IPS-11a (cell line): ENCODE measurements around the gene LACTB.

Experiments used
- H3K4me3 ChIP-seq: one replicate; pipeline ENCODE4 v1.5.1; 2013; ENCODE audit warnings: low read depth, low read length, control low read depth

Gene LACTB, protein sequence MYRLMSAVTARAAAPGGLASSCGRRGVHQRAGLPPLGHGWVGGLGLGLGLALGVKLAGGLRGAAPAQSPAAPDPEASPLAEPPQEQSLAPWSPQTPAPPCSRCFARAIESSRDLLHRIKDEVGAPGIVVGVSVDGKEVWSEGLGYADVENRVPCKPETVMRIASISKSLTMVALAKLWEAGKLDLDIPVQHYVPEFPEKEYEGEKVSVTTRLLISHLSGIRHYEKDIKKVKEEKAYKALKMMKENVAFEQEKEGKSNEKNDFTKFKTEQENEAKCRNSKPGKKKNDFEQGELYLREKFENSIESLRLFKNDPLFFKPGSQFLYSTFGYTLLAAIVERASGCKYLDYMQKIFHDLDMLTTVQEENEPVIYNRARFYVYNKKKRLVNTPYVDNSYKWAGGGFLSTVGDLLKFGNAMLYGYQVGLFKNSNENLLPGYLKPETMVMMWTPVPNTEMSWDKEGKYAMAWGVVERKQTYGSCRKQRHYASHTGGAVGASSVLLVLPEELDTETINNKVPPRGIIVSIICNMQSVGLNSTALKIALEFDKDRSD

DNA sequence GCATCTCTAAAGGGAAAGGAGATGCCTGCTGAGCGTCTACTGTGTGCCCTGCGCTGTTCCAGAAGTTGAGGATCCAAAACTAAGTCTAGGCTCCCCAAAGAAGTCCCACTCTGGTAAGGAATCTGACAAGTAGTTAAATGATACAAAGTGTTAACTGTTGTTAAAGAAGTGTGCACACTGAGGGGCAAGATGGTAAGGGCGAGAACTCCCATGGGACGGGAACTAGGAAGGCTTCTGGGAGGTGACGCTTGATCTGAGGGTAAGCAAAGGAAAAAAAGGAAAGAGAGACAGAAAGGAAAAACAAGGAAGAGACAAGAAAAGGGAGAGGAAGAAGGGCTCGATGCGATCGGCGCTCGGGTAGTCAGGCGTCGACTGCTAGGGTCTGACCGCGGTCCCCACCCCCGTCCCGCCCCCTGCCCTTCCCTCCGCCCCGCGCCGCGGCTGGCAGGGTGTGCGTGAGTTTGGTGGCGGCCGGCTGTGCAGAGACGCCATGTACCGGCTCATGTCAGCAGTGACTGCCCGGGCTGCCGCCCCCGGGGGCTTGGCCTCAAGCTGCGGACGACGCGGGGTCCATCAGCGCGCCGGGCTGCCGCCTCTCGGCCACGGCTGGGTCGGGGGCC is at the start of gene LACTB:
Gene LACTB (plus strand): TSS at position 480 of the 620 bp plus-strand sequence. CDS start 11 bp downstream, at position 491.
- H3K4me3 ChIP-seq = peak within 1 kb of the TSS; percentile 66

DNA sequence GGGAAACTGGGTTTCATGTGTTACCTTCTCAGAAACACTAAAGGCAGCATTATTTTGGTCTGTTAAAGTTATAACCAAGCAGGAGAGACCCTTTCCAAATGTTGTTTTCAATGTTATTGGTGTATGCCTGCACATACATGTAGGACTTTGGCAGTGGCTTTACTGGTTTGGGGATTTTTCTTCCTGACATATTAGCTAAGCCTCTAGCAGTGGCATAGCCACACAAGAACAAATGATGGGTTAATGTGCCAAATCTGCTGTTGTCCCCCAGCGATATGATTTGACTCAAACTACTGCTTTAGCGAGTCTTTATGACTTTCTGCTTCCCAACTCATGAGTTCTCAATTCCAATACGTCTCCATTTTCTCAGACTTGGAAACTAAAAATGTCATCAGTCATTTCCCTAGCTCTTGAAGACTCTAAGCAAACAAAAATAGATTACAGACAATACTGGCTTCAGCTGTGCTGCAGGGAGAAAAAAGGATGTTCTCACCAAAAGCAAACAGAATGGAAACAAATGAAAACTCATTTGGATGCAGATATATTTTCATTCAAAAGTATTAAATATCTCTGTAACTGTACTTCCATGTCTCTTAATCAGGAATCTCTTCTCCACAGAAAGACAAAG is 49.5 kb upstream of the LACTB start:
- H3K4me3 ChIP-seq = no peak overlapping the region

DNA sequence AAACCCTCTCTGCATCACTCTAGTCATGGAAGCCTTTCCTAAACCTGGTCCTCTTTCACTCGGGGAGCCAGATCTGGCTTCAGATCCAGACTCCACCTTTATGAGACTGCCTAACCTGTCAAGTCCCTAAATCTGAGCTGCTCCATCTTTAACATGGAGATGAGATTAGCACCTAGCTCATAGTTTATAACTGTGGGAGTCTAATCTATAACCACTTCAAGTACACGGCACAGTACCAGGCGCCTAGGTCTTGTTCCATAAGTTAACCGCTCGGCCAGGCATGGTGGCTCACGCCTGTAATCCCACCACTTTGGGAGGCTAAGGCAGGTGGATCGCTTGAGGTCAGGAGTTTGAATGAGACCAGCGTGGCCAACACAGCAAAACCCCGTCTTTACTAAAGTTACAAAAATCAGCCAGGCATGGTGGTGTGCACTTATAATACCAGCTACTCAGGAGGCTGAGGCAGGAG is 48.8 kb upstream of the LACTB start:
- no peak overlapping the region for H3K4me3 ChIP-seq

DNA sequence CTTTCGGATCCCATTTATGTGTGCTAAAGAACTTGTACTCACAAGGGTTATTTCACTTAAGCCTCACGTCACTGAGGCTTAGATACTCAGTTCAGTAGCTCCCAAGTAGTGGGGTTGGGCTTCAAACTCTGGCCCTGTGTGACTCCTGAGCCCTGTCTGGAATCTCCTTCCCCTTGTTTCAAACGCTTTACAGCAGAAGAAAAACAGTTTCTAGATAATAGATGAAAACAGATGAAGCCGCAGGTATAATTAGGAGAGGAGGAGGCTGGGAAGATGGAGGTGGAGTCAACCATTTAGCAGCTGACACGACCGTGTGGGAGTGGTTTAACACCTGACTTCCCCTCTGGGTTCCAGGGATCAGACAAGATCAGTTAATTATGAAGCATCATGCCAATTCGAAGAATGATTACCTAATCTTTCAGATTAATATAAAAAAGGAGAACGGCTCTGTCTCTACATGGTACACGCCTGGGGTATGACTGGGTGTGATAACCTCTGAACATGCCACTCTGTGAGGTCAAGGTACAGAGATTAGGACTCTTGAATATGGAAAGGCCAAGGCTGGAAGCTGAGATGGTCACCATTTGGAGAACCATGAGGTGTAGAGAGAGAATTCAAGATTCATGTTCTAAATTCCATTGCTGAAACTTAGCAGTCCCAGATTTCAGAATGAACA is 48.0 kb upstream of the LACTB start:
- H3K4me3 ChIP-seq = no peak overlapping the region

DNA sequence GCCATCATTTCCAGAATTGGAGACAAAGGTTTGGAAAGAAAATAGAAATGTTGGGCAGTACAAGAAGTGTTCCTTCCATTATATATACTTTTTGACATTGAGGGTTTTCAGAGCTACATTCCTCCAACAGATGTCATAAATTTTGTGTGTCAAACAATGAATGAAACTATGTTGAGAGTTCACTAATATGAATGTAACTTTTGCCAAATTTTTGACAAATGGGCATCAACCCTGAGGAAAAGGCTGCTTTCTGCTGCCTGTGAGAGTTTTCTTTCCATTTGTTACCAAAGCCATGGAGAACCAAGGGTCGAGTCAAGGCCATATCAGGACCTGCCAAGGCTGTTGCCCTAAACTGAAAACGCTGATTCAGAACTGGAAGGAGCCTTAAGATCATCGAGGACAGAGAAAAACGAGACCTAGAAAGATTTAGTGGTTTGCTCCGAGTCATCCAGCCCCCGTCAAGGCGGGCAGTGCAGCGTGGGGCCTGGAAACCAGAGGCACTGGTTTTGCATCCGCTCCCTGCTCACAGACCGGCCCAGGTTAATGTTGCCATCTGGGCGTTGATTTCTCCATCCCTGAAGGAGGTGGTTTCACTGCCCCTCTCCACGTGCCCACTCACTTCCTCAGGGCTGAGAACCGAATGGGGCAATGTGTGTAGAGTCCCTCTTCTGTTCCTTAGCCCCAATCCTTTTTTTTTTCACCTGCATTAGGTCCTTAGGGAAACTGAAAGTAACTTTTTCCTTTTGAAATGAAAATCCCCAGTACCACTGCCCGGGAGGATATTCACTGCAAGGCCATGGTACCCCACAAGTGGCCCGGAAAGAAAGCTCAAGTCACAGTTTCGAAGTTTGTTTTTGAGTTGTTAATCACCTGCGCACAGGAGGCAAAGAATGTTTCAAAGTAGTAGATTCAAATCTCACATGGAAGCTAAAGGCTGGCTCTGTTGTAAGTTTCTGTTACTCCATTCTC is 46.4 kb upstream of the LACTB start:
- no peak overlapping the region for H3K4me3 ChIP-seq

DNA sequence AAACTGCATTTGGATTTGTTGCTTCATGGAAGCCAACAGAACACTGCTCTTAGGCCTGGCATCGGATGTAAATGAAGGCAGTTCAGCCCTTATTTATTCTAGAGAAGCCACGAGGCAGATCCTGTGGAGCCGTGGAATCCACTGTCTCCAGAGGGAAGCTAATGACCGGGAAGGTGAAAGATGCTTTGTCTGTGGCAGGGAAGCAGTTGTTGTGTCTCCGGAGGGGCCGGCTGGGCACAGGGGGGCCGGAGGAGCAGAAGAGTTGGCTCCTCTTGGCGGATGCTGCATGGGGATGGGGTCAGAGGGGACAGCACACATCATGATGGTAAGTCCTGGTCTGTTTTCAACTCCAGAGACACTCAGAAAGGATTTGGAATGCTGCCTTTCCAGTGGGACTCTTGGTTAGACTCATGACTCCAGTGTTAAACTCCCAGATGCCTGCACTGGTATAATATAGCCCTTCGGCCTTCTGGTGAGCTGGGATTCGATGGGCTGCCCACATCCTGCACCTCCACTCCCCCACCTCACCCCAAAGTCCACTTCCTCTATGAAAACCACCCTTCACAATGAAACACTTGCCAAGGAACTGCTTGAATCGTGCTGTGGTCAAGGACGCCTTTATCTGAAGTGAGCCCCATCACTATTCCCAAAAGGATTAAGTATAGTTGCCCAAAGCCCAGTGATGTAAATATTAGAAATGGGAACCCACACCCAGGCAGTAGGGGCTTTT is 45.5 kb upstream of the LACTB start:
- H3K4me3 ChIP-seq = no peak overlapping the region

DNA sequence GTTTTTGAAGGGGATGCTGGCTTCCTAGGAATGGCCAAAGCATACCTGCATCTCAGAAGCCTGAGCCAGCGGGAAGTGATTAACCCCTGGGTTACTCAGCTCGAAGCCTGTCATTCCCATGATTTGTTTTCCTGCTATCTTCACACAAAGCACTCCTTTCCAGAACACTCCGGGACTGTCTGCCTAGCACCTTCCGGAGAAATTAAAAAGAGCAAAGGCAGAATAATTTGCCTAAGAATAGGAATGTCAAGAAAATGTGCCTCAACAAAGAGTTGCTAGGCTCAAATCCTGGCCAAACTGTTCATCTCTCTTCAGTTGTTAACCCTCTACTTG is 45.0 kb upstream of the LACTB start:
- H3K4me3 ChIP-seq = no peak overlapping the region

DNA sequence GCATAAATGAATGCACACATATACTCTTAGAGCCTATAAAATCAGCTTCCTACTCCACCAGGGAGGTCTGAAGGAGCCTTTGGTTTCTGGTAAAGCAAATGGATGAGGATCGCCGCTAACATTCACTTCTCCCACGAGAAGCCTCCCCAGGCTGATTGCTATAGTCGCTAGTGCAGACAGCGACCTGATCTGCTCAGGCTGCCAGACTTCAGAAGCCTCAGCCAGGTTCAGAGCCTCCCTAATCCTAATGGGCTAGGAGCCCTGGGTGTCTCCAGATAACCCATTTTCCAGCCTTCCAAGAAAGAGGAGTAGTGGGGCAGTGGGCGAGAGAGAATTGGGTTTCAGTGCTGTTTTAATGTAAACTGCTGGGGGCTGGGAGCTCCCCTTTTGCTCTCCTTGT is 43.7 kb upstream of the LACTB start:
- no peak overlapping the region for H3K4me3 ChIP-seq

DNA sequence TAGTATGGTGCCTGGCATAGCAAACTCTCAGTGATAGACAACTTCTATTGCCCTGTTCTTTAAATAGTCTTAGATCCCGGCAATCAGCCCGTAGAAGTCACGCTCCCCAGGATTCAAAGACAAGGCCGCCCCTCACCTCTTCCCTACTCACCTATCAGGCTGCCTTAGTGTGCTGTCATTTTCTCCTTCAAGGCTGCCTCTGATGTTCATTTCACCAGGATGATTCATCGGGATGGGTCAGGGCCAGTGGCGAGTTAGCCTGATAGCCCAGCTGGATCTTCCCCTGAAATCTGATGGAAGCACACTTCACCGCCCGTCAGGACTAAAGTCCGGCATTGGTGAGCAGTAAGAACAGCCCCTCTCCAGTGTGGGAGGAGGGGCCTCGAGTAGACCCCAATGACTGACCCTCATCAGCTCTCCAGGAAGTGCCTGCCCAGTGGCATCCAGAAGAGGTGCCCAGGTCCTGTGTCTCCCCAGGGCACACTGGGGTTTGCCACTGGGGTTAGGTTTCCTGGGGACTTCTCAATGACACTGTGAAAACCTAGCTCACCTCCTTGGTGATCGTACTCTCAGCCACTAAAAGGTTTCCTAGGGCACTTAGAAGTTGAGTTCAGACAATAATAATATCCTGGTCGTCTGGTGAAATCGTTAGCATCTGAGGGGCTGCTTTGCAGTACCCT is 41.6 kb upstream of the LACTB start:
- H3K4me3 ChIP-seq = peak overlapping the region; percentile 4

DNA sequence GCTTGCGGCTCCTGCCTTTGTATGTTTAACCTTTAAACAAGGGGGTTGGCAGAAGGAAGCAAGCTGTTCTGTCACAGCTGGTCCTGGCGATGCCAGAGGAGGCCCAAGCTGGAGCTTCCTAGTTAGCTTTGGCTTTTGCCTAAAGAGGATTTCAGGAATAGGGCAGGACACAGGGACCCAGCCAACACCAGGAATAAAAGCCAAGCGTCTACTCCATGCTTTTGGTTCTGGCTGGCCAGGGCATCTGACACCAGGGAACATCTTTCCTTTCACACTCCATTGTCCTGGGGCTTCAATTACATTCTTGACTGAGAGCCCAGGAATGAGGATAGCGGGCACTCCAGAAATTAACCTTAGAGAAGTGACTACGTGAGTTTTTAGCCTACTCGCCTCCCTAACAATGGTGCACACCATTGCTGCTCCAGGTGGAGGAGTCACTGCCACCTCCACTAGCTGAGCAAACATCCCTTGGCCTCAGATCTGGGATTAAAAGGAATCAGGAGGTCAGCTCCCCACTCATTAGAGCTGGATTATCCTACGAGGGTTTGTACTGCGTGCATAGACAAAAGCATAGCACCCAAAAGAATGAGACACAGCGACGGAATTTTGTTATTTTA is 40.9 kb upstream of the LACTB start:
- H3K4me3 ChIP-seq = no peak overlapping the region

DNA sequence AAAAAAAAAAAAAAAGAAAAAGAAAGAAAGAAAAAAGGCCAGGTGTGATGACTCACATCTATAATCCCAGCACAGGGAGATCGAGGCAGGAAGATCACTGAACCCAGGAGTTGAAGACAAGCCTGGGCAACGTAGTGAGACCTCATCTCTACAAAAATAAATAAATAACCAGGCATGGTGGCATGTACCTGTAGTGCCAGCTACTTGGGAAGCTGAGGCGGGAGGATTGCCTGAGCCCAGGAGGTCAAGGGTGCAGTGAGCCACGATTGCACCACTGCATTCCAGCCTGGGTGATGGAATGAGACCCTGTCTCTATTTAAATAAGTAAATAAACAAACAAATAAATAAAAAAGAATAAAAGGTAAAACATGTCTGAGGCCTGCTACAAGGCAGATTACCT is 39.3 kb upstream of the LACTB start:
- H3K4me3 ChIP-seq = no peak overlapping the region

DNA sequence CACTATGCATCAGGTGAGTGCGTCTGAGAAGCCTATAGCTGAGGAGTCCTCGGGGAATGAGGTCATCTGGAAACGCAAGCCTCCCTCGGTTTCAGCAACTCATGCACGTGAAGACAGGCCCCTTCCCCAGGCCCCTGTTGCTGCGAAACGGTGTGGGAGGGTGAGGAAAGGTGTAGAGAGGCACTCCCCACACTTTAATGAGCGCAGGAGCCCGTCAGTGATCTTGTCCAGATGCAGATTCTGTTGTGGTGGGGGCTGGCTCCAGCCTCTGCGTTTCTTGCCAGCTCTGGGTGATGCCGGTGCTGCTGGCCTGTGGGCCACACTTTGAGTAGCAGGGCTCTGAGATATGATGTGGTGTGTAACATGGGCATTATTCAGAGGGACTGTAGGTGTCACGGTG is 38.6 kb upstream of the LACTB start:
- no peak overlapping the region for H3K4me3 ChIP-seq

DNA sequence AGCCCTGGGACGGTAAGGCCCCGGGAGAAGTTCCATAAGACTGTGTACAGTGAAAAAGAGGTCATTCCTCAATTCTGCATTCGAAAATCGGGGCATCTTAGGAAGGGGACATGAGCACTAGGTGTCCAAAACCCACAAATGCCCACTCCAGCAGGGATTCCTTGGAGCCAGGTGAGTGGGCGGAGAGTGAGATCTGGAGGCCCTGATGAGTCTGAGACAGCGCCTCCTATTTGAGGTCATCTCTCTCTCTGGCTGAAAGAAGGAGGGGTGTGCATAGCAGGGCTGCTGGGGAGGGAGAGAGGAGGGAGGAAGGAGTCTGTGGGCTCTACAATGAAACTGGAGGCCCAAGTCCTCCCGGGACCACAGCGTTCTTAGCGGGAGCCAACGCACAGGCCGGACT is 38.1 kb upstream of the LACTB start:
- H3K4me3 ChIP-seq = no peak overlapping the region

DNA sequence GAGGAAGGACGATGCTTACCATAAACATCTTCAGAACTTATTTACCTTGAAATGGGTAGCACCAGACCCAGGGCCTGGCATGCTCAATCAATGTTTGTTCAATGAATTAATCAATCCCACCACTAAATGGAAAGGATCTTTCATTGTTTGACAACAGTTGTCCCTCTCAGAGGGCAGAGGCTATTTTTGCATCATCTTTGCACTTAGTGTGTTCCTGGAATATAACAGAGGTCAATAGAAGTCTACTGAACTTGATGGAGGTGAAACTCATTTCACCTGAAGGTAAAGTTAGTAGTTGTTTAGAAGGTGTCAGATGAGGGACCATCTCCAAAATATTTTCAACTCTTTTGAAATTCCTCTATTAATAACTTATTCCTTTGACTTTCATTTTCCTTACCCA is 36.9 kb upstream of the LACTB start:
- no peak overlapping the region for H3K4me3 ChIP-seq

DNA sequence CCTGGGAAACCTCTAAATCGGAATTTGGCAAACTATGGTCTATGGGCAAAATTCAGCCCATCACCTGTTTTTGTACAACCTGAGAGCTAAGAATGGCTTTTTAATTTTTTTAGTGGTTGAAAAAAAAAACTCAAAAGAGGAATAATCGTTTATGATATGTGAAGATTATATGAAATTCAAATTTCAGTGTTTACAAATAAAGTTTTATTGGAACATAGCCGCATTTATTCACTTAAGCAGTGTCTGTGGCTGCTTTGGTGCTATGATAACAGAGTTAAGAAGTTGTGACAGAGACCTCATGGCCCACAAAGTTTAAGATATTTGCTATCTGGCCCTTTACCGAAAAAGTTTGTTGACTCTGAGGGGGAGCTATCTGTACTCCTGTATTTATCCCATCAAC is 36.4 kb upstream of the LACTB start:
- no peak overlapping the region for H3K4me3 ChIP-seq

DNA sequence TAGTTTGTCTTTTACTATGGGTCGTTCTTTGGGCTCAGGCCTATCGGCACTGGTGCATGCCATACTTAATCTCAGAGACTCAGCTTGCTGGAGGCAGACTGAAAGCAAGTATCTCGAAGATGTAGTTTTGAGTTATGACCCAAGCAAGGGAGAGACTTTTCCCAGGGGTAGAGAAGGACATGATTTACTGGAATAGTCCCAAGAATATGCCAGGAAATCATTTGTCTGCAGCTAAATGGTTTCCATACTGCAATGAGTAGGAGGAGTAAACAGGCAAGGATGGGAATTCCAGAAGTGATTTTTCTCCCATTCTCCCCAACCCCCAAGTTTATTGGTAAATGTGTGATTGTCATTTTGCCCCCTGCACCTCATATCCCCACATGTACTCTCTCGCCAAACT is 35.4 kb upstream of the LACTB start:
- no peak overlapping the region for H3K4me3 ChIP-seq

DNA sequence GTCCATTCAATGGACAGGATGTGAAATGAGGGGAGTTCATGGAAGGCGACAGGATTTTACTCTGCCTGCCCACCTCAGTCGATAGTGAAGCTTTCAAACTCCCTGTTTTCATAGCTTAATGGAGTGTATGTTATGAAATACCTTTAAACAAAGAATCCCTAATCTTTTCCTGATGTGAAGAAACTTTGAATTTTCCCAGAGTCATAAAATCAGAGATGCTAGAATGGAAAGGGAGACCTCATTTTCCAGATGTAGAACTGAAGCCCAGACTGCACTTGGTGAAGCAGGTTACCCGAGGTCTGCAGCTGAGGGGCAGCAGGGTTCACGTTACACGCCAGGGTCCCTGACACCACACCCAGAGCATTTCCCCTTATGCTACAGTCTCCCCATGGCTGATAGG is 34.7 kb upstream of the LACTB start:
- H3K4me3 ChIP-seq = no peak overlapping the region

DNA sequence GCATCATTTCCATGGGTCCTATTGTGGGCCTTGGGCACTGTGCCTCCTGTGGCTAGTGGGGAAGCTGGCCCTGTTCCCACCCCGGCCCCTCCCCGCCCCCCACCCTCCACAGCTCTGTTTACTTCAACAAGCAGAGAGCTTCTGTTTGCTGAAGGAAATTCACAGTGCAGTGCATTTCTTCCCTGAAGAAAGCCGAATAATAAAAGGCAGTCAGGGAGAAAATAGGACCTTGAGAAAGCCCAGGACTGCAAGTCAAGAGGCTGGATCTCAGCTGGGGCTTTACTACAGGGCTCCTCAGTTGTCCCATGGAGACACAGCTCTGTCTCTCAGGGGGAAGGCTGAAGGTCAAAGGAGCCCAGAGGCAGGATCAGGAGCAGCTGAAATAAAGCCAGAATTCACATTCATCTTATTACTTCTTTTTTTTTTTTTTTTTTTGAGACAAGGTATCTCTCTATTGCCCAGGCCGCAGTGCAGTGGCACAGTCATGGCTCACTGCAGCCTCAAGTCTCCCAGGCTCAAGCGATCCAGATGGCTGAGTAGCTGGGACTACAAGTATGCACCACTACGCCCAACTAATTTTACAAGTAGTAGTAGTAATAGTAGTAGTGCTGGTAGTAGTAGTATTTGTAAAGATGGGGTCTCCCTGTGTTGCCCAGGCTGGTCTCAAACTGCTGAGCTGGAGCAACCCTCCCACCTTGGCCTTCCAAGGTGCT is 33.0 kb upstream of the LACTB start:
- H3K4me3 ChIP-seq = no peak overlapping the region
